Liver (tissue), 3 donors: ENCODE measurements around the gene TRIM58.

Experiments
- ATF3 ChIP-seq: IDR thresholded peaks from 2 replicates; pipeline ENCODE4 v1.6.1; 2016; ENCODE audit warnings: antibody characterized with exemption
- CTCF ChIP-seq: fragments of 150-350 bp; IDR thresholded peaks from 2 replicates; pipeline ENCODE4 v1.5.1; 2017; ENCODE audit warnings: improper control_type of control experiment, low read depth, low read length; ENCODE audit not compliant: missing input control
- EGR1 ChIP-seq, 2 donors: IDR thresholded peaks; 2 replicates each; pipeline ENCODE4 v1.6.1; 2016 to 2018; ENCODE audit warnings: antibody characterized with exemption in 2 of 2, low read depth in 2 of 2
- FOXA1 ChIP-seq: IDR thresholded peaks from 2 replicates; pipeline ENCODE4 v1.6.1; 2016; ENCODE audit warnings: antibody characterized with exemption
- GABPA ChIP-seq, 2 donors: IDR thresholded peaks in 1 of 2; conservative IDR thresholded peaks in 1 of 2; 2 replicates each; pipeline ENCODE4 v1.6.1; 2016; ENCODE audit warnings: antibody characterized with exemption in 2 of 2, mild to moderate bottlenecking in 1 of 2, moderate library complexity in 1 of 2
- MAX ChIP-seq: IDR thresholded peaks from 2 replicates; pipeline ENCODE4 v1.6.1; 2016; ENCODE audit warnings: antibody characterized with exemption
- RAD21 ChIP-seq, 2 donors: IDR thresholded peaks; 2 replicates each; pipeline ENCODE4 v1.6.1; 2016; ENCODE audit warnings: antibody characterized with exemption in 2 of 2, mild to moderate bottlenecking in 2 of 2
- TAF1 ChIP-seq: conservative IDR thresholded peaks from 2 replicates; pipeline ENCODE4 v1.6.1; 2016; ENCODE audit warnings: antibody characterized with exemption, mild to moderate bottlenecking
- donor health status: healthy.
- donor health status: healthy.

GRCh38 chr1:247825362-247825761 is 31.6 kb upstream of the TRIM58 start:
- TF ChIP-seq CTCF: no peak
- no peak for TF ChIP-seq EGR1 (IDR thresholded peaks at IDR 0.05; ENCODE audit: low read depth in 2 of 2)
- no peak for TF ChIP-seq RAD21 (IDR thresholded peaks at IDR 0.05)
- no peak for TF ChIP-seq MAX
- TF ChIP-seq FOXA1: no peak
- TF ChIP-seq ATF3: no peak
- no peak for TF ChIP-seq GABPA (IDR thresholded peaks at IDR 0.05 in 1 of 2, conservative IDR thresholded peaks at IDR 0.05 in 1 of 2)
- TF ChIP-seq TAF1: no peak
